ENCODE data around the gene KXD1.
"Not testable (repeated sequence)": the region's sequence is repeated elsewhere in the genome, so short reads cannot be mapped to it uniquely, and the experiment has no call there.

DNA sequence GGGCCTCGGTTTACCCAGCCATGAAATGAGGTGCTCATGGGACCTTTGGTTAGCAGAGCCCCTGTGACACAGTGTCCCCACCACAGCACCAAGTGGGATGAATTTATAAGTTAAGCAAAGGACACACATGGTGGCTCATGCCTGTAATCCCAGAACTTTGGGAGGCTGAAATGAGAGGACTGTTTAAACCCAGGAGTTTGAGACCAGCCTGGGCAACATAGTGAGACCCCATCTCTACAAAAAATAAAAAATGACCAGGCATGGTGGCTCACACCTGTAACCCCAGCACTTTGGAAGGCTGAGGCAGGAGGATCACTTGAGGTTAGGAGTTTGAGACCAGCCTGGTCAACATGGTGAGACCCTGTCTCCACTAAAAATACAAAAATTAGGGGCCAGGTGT, 17.5 kb upstream of the KXD1 start:
- TF ChIP-seq YY1 (IDR thresholded peaks at IDR 0.05; ENCODE audit: insufficient read depth, insufficient read length); ZNF274 (IDR thresholded peaks at IDR 0.05; ENCODE audit: low read depth, low read length): not testable (repeated sequence)

Measured in NT2/D1 (cell line).